HG02840 (cell line): Measurements from ENCODE around the gene RNF224.

Experiments
- ATAC-seq: cut with Tn5 transposase; IDR thresholded peaks from one replicate; pipeline ENCODE4 v1.9.1; 2021; ENCODE audit warnings: mild to moderate bottlenecking, moderate library complexity, moderate number of reproducible peaks; ENCODE audit not compliant: unreplicated experiment, low FRiP score

RNF224 gene

GRCh38 chr9:137225699-137226331 is 1.5 kb upstream of the RNF224 start:
- no peak for ATAC-seq

GRCh38 chr9:137226338-137227053 is 806 bp upstream of the RNF224 start:
- no peak for ATAC-seq

GRCh38 chr9:137227853-137228505 is 677 bp downstream of the RNF224 start:
- ATAC-seq: no peak

GRCh38 chr9:137228506-137228967 is 1.2 kb downstream of the RNF224 start:
- ATAC-seq: no peak

- ATAC-seq: no peak
These were observed 1.9 kb downstream of the RNF224 start for GRCh38 chr9:137228968-137229896.

GRCh38 chr9:137229903-137230704 is 2.8 kb downstream of the RNF224 start:
- ATAC-seq: no peak

GRCh38 chr9:137230705-137231371 is 3.5 kb downstream of the RNF224 start, which contains the start of gene SLC34A3:
TSS of gene SLC34A3 (plus strand) at chr9:137230901. CDS start at chr9:137231703, 802 bp downstream.
- no peak for ATAC-seq

GRCh38 chr9:137231372-137232039 is 4.2 kb downstream of the RNF224 start:
- no peak for ATAC-seq

GRCh38 chr9:137232101-137232500 is 4.8 kb downstream of the RNF224 start:
- no peak for ATAC-seq

- no peak for ATAC-seq
These were observed 5.2 kb downstream of the RNF224 start for GRCh38 chr9:137232510-137232909.

- no peak for ATAC-seq
These were observed 6.1 kb downstream of the RNF224 start for GRCh38 chr9:137233143-137233980.

- no peak for ATAC-seq
These were observed 6.9 kb downstream of the RNF224 start for GRCh38 chr9:137234055-137234697.

GRCh38 chr9:137234758-137235423 is 7.6 kb downstream of the RNF224 start:
- no peak for ATAC-seq

GRCh38 chr9:137235424-137236237 is 8.3 kb downstream of the RNF224 start:
- ATAC-seq: no peak

- ATAC-seq: no peak
These were observed 9.1 kb downstream of the RNF224 start for GRCh38 chr9:137236238-137236935.
